Measurements from ENCODE around the gene ARHGAP6.

- TF ChIP-seq CTCF (IDR thresholded peaks at IDR 0.05; ENCODE audit: low read depth, low read length) (no peak), POLR2A (IDR thresholded peaks at IDR 0.05; ENCODE audit: extremely low read depth, insufficient read length) (no peak), MAX (IDR thresholded peaks at IDR 0.05; ENCODE audit: low read depth, low read length) (no peak), MYC (IDR thresholded peaks at IDR 0.05; ENCODE audit: low read depth, low read length) (no peak)
Observed at GRCh38 chrX:11257290-11257689, 408.4 kb downstream of the ARHGAP6 start.
